Measurements from ENCODE around the gene RNF215.

The RNF215 gene

DNA sequence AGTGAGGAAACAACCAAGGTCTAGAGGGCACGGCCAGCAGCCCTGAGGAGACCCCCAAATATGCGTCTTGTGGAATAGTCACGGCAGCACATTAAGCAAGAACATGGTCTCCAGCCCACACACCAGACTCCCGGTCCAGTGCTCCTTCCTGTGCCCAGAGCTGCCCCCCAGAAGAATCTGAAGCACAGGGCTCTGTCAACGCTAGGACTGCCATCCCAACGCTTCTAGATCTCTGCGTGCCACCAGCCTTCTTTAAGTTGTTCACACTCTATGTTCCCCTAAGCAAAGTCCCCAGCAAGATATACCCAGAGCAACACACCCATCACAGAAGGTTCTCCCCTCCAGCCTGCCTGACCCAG lies 6.1 kb upstream of the RNF215 start:
- H3K9me3 Mint-ChIP-seq, result no peaks in the 10 kb centered on the region
- peaks cover 4% of the 10 kb centered on the region for H3K27me3 Mint-ChIP-seq
- no peak overlapping the region for H3K4me3 Mint-ChIP-seq
- H3K27ac Mint-ChIP-seq, result peak overlapping the region; percentile 38
- no peak for DNase-seq
- peaks cover 44% of the 10 kb centered on the region for H3K4me1 Mint-ChIP-seq (ENCODE audit: low read depth)
- peaks cover 2% of the 10 kb centered on the region for H3K36me3 Mint-ChIP-seq (ENCODE audit: low read depth)

DNA sequence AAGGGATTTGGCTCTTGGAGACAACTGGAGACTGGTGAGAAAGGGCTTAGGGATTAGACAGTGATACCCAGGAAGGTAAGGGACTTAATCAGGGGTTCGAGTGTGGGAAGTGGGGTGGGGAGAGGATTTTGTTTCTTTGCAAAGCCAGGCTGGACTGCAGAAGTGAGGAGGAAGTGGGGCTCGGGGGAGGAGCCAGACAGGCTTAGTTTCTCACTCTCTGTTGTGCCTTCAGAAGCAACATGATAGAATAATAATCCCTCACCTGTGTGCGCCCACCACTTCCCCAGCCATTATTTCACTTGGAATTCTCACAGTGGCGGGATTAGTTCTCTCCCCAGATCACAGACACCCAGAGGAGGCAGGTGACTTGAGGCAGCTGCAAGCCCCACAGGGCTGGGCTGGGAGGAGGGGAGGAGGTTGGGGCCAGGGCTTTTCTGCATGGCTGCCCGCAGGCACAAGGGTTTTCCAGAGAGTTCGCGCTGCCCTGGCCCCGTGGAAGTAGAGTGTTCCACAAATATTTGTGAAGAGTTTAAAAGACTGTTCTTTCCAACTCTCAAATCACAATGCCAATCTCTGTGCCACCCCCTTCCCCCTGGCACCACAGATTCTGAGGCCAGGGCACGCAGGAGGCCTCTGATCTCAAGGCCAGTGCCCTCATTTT lies 5.6 kb upstream of the RNF215 start:
- H3K4me3 Mint-ChIP-seq, result no peak overlapping the region
- peaks cover 2% of the 10 kb centered on the region for H3K36me3 Mint-ChIP-seq (ENCODE audit: low read depth)
- H3K27ac Mint-ChIP-seq, result no peak overlapping the region
- H3K4me1 Mint-ChIP-seq (ENCODE audit: low read depth), result peaks cover 39% of the 10 kb centered on the region
- H3K27me3 Mint-ChIP-seq, result peaks cover 4% of the 10 kb centered on the region
- no peak for DNase-seq
- no peaks in the 10 kb centered on the region for H3K9me3 Mint-ChIP-seq

DNA sequence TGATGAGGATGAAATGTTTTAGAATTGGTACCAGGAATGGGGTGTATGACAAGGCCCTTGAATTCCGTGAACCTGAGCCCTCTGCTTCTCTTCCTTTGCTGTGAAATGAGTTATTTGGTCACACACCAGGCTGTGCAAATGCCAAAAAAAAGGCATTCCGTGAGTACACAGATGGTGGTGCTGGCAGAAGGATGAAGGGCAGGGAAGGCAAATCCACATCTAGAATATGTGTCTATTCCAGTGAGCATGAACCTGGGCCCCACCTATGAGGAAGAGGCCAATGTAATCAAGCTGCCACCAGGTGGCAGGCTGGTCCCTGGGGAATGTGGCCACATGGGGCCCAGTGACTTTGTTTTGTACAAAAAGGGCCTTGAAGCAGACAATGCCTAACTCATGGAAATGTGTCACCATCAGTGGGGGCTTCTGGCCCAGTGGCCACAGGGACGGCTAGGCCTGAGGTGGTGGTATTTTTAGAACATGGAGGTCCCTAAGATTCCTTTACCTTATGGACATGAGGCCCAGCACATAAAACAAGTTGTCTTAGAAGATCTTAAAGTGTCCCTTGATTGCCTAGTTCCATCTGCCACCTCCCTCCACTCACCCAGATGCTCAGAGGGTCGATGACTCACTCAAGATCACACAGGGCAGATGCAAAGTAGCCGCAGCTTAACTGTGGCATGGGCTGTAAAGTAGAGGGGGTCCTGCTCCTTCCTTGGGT lies 3.9 kb upstream of the RNF215 start:
- Mint-ChIP-seq H3K9me3 (no peaks in the 10 kb centered on the region), H3K27me3 (peaks cover 9% of the 10 kb centered on the region), H3K36me3 (ENCODE audit: low read depth) (no peaks in the 10 kb centered on the region), H3K4me1 (ENCODE audit: low read depth) (peaks cover 37% of the 10 kb centered on the region), H3K27ac (peak overlapping the region; percentile 91), H3K4me3 (no peak overlapping the region)
- DNase-seq, result peak; percentile 84

DNA sequence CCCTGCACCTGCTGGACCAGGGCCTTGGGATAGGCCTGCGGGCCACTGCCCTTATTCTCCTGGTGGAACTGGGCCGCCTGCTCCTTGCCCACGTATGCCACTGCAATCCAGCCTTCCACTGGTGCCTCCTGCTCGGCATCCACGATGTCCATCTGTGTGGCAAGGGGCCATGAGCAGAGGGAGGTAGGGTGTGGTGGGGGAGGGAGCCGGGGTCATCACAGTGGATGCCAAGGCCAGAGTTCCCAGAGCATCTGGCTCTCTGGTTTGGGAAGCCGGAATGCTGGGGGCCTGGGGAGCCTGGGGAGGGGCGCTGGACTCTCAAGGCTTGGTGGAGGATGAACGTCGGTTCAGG lies 627 bp downstream of the RNF215 start:
- Mint-ChIP-seq H3K36me3 (ENCODE audit: low read depth) (no peaks in the 10 kb centered on the region), H3K4me3 (peak overlapping the region; percentile 79), H3K4me1 (ENCODE audit: low read depth) (peaks cover 20% of the 10 kb centered on the region), H3K9me3 (no peaks in the 10 kb centered on the region), H3K27ac (peak overlapping the region; percentile 52), H3K27me3 (peaks cover 4% of the 10 kb centered on the region)
- no peak for DNase-seq

DNA sequence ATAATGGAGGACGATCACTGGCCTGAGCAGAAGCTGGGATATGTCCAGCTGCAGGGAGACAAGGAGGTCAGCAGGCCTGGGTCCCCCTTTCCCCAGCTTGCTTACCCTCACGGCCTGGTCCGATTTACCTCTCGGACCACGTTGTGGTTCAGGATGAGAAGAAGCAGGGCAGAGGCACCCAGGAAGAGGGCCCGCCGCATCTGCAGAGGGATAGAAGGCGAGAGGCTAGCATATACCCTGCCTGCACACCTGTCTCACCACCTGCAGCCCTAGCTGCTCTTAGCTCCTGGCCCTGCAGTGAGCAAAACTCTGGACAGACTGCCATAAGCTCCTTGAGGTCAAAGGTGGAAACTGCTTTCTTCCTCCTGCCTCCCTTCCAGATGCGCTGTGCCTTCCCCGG lies 1.3 kb downstream of the RNF215 start:
- Mint-ChIP-seq H3K27ac (no peak overlapping the region), H3K4me1 (ENCODE audit: low read depth) (peaks cover 20% of the 10 kb centered on the region), H3K27me3 (peaks cover 4% of the 10 kb centered on the region), H3K36me3 (ENCODE audit: low read depth) (no peaks in the 10 kb centered on the region), H3K4me3 (peak overlapping the region; percentile 79), H3K9me3 (no peaks in the 10 kb centered on the region)
- DNase-seq, result no peak

DNA sequence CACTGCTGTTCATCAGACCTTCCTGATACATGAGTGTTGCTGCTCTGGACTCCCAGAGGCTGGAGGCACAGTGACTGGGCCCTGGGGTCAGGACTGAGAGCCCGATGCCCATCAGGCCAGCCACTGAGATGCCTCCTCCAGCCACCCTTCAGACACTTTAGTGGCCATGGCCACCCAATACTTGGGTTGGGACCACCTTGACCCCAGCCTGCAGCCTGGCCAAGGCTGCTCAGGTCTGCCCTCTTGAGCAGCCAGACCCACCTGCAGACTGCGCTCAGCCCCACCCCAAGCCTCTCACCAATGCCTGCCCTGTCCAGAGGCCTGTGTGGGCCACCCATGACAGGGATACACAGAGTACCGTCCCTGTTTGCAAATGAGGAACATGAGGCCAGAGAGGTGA lies 4.2 kb downstream of the RNF215 start:
- Mint-ChIP-seq H3K9me3 (no peaks in the 10 kb centered on the region), H3K4me3 (no peak overlapping the region), H3K27ac (no peak overlapping the region), H3K27me3 (peaks cover 4% of the 10 kb centered on the region), H3K4me1 (ENCODE audit: low read depth) (peaks cover 20% of the 10 kb centered on the region), H3K36me3 (ENCODE audit: low read depth) (no peaks in the 10 kb centered on the region)
- no peak for DNase-seq

DNA sequence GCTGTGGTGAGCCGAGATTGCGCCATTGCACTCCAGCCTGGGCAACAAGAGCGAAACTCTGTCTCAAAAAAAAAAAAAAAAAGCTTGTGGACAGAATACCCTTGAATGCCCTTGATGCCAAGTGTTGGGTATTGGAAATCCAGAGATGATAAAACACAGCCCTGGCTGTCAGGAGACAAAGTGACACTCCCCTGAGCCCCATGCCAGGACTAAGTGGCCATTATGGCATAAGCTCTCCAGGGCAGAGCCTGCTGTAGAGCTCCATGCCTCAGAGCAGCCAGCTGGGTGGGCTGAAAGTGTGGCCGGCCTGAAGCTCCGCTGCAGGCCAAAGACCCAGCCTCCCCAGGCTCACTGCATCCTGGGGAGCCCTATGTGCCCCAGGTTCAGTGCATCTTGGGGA lies 4.9 kb downstream of the RNF215 start:
- no peaks in the 10 kb centered on the region for H3K9me3 Mint-ChIP-seq
- H3K27me3 Mint-ChIP-seq, result peaks cover under 1% of the 10 kb centered on the region
- no peak overlapping the region for H3K4me3 Mint-ChIP-seq
- H3K36me3 Mint-ChIP-seq (ENCODE audit: low read depth), result no peaks in the 10 kb centered on the region
- no peak overlapping the region for H3K27ac Mint-ChIP-seq
- peaks cover 17% of the 10 kb centered on the region for H3K4me1 Mint-ChIP-seq (ENCODE audit: low read depth)
- DNase-seq, result no peak

DNA sequence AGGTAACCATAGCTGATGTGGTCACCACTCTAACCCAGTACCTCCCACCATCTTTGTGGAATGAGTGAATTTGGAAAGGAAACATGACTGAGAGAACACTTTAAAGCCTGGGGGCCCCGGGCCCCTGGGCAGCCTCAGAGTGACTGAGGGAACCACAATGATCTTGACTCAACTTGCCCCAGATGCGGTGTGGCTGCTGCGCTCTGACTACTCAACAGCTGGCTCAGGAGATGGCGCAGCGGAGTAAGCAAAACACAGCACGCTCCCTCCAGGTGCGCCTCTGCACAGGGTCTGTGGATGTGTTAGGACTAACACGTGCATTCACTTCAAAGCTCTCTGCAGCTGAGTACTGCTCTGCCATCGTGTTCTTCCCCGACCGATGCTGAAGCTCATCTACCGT lies 5.9 kb downstream of the RNF215 start:
- peaks cover 11% of the 10 kb centered on the region for H3K4me1 Mint-ChIP-seq (ENCODE audit: low read depth)
- no peaks in the 10 kb centered on the region for H3K27me3 Mint-ChIP-seq
- H3K36me3 Mint-ChIP-seq (ENCODE audit: low read depth), result no peaks in the 10 kb centered on the region
- H3K4me3 Mint-ChIP-seq, result no peak overlapping the region
- peak overlapping the region; percentile 40 for H3K27ac Mint-ChIP-seq
- H3K9me3 Mint-ChIP-seq, result no peaks in the 10 kb centered on the region
- DNase-seq, result no peak

DNA sequence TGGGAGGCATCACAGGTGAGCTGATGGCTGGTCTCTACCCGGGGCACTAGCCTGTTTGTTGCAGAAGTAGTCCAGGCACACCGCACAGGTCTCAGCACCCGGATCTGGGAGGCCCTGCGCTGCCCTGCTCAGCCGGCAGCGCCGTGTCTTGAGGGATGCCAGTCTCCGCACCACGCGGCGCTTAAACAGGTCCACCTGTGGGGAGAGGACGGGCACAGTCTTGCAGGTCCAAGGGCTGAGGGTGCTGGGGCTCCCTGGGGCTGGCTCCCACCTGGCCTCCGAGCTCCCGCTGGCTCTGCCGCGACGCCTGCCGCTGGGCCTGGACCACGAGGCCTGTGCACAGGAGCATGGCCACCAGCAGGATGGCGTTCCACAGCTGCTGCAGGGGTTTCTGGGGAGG lies 7.2 kb downstream of the RNF215 start:
- Mint-ChIP-seq H3K36me3 (ENCODE audit: low read depth) (no peaks in the 10 kb centered on the region), H3K9me3 (no peaks in the 10 kb centered on the region), H3K4me3 (no peak overlapping the region), H3K27me3 (no peaks in the 10 kb centered on the region), H3K27ac (no peak overlapping the region), H3K4me1 (ENCODE audit: low read depth) (peaks cover 10% of the 10 kb centered on the region)
- DNase-seq, result no peak

DNA sequence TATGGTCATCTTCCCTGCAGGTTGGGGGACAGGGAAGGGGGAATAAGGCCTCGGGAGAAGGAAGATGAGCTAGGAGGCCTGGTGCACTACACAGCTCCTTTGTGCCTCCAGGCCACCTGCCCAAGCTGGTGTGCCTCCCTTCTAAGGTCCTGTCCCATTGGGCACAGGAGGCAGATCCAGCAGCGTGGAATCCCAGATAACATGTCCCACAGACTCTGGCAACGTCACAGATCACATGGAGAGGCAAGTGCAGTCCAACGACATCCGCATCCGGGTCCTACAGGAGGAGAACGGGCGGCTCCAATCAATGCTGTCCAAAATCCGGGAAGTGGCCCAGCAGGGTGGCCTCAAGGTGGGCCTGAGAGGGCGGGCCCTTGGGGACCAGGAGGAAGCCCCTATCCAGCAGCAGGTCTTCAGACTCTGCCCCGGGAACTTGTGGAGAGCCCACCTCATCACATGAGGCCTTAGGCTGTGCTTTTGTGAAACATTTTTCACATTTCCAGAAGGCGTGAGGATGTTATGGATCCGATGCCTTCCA lies 11.8 kb downstream of the RNF215 start:
- Mint-ChIP-seq H3K27me3 (no peaks in the 10 kb centered on the region), H3K27ac (no peak overlapping the region), H3K4me3 (no peak overlapping the region), H3K9me3 (no peaks in the 10 kb centered on the region), H3K36me3 (ENCODE audit: low read depth) (no peaks in the 10 kb centered on the region), H3K4me1 (ENCODE audit: low read depth) (no peaks in the 10 kb centered on the region)
- DNase-seq, result no peak

DNA sequence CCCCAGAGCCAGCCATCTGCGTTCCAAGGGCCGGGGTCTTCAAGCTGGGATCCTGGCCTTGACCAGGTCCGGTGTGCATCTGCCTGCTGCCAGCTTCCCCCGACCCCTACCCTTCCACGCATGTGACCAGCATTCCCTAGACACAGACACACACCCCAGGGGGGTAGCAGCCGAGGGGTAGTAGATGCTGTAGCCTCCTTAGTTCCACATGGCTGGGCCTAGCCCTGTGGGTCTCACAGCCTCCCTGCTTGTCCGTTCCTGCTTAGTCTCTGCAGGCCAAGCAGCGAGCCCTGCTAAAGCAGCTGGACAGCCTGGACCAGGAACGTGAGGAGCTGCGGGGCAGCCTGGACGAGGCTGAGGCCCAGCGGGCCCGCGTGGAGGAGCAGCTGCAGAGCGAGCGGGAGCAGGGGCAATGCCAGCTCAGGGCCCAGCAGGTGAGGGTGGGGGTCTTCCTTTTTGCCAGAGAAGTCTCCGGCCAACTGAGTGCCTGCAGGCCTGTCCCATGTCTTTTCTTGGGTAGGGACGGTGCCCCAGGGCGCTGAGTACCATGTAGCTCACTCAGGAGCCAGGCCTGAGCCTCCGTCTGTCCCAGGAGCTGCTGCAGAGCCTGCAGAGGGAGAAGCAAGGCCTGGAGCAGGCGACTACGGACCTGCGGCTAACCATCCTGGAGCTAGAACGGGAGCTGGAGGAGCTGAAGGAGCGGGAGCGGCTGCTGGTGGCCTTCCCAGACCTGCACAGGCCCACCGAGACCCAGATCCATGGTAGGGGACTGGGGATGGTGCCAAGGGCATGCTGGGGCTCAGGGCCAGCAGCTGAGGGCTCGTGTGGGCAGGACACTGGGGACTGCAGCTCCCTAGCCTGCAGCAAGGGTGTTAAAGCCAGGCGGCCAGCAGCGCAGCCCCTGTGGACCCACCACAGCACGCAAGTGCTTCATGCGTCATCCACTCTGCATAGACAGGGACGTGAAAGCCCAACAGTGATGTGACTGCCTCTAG lies 13.6 kb downstream of the RNF215 start:
- no peak for DNase-seq
- Mint-ChIP-seq H3K4me1 (ENCODE audit: low read depth) (no peaks in the 10 kb centered on the region), H3K9me3 (no peaks in the 10 kb centered on the region), H3K36me3 (ENCODE audit: low read depth) (no peaks in the 10 kb centered on the region), H3K4me3 (no peak overlapping the region), H3K27me3 (no peaks in the 10 kb centered on the region), H3K27ac (no peak overlapping the region)

DNA sequence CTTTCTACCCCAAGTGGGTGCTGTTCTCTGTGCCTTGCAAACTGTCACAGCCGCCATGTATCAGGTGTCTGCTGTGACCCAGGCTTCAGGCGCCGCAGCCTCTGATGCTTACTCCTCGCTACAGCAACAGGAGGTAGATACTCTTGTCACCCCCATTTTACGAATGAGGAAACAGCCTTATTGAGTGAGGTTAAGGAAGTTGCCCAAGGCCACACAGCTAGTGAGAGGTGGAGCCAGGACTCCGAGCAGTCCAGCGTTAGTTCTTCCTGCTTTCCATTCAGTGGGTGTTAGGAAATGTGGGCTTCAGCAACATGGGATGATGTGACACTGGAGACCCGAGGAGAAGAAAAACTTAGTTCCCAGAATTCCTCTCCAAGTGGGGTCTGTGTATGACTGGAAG lies 14.3 kb downstream of the RNF215 start:
- no peaks in the 10 kb centered on the region for H3K4me1 Mint-ChIP-seq (ENCODE audit: low read depth)
- no peaks in the 10 kb centered on the region for H3K27me3 Mint-ChIP-seq
- no peaks in the 10 kb centered on the region for H3K36me3 Mint-ChIP-seq (ENCODE audit: low read depth)
- no peak overlapping the region for H3K4me3 Mint-ChIP-seq
- H3K9me3 Mint-ChIP-seq, result no peaks in the 10 kb centered on the region
- H3K27ac Mint-ChIP-seq, result no peak overlapping the region
- DNase-seq, result no peak

DNA sequence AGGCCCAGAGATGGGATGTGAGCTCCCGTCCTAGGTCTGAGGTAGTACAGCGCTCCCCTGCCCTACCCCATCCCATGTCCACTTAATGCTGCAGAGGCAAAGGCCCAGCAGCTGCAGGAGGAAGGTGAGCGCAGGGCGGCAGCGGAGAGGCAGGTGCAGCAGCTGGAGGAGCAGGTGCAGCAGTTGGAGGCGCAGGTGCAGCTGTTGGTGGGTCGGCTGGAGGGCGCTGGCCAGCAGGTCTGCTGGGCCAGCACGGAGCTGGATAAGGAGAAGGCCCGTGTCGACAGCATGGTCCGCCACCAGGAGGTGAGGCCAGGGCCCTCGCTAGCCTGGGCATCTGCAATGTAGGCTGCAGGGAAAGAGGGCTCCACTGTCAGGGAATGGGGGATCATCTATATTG lies 15.2 kb downstream of the RNF215 start:
- Mint-ChIP-seq H3K9me3 (no peaks in the 10 kb centered on the region), H3K27ac (no peak overlapping the region), H3K27me3 (no peaks in the 10 kb centered on the region), H3K4me1 (ENCODE audit: low read depth) (no peaks in the 10 kb centered on the region), H3K36me3 (ENCODE audit: low read depth) (no peaks in the 10 kb centered on the region), H3K4me3 (no peak overlapping the region)
- no peak for DNase-seq

DNA sequence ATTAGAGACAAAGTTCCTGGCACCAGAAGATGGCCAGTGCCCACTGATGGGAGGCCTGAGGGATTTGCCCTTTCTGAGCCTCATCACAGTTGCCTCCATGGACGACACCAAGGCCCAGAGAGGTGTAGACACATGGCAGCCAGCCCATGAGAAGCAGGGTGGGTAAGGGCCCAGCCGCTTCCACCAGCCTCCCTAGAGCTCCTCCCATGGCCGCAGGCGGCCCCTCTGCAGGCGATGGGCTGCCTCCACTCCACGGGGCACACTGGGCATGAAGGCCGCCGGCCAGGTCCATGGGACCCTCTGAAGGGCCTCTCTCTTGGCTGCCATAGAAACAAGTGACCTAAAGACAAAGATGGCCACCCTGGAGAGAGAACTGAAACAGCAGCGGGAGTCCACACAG lies 15.9 kb downstream of the RNF215 start:
- no peaks in the 10 kb centered on the region for H3K4me1 Mint-ChIP-seq (ENCODE audit: low read depth)
- H3K27ac Mint-ChIP-seq, result no peak overlapping the region
- H3K36me3 Mint-ChIP-seq (ENCODE audit: low read depth), result no peaks in the 10 kb centered on the region
- H3K27me3 Mint-ChIP-seq, result no peaks in the 10 kb centered on the region
- H3K4me3 Mint-ChIP-seq, result no peak overlapping the region
- no peaks in the 10 kb centered on the region for H3K9me3 Mint-ChIP-seq
- no peak for DNase-seq
